ENCODE measurements around the gene OR2L2.

The OR2L2 gene

GRCh38 chr1:248029770-248030169 is at the start of gene OR2L2:
Gene OR2L2, plus strand, starts transcription at chr1:248030070. Its CDS starts 8,198 bp downstream, at chr1:248038268.
- TF ChIP-seq CTCF (IDR thresholded peaks at IDR 0.05; ENCODE audit: low read depth, low read length, missing control alignments): no peak
- H3K4me3 ChIP-seq (ENCODE audit: low read depth, low read length): no peak within 1 kb of the TSS
- DNase-seq (ENCODE audit: low read depth): no peak

- DNase-seq (ENCODE audit: low read depth): no peak
- TF ChIP-seq CTCF (IDR thresholded peaks at IDR 0.05; ENCODE audit: low read depth, low read length, missing control alignments): no peak
- no peak overlapping the region for H3K4me3 ChIP-seq (ENCODE audit: low read depth, low read length)
These were observed 36.9 kb upstream of the OR2L2 start for GRCh38 chr1:247992986-247993385.

GRCh38 chr1:247998811-247999210 is 31.1 kb upstream of the OR2L2 start:
- no peak for DNase-seq (ENCODE audit: low read depth)
- TF ChIP-seq CTCF (IDR thresholded peaks at IDR 0.05; ENCODE audit: low read depth, low read length, missing control alignments): no peak
- no peak overlapping the region for H3K4me3 ChIP-seq (ENCODE audit: low read depth, low read length)

- TF ChIP-seq CTCF (IDR thresholded peaks at IDR 0.05; ENCODE audit: low read depth, low read length, missing control alignments): no peak
These were observed 29.7 kb upstream of the OR2L2 start for GRCh38 chr1:248000169-248000568.

GRCh38 chr1:248007778-248008177 is 22.1 kb upstream of the OR2L2 start:
- no peak for DNase-seq (ENCODE audit: low read depth)
- TF ChIP-seq CTCF (IDR thresholded peaks at IDR 0.05; ENCODE audit: low read depth, low read length, missing control alignments): no peak
- no peak overlapping the region for H3K4me3 ChIP-seq (ENCODE audit: low read depth, low read length)

More at GRCh38 chr1:248000169-248000568, 29.7 kb upstream of the OR2L2 start:
- DNase-seq (ENCODE audit: low read depth): no peak
- no peak overlapping the region for H3K4me3 ChIP-seq (ENCODE audit: low read depth, low read length)

GRCh38 chr1:248009681-248010080 is 20.2 kb upstream of the OR2L2 start:
- H3K4me3 ChIP-seq (ENCODE audit: low read depth, low read length): no peak overlapping the region
- no peak for TF ChIP-seq CTCF (IDR thresholded peaks at IDR 0.05; ENCODE audit: low read depth, low read length, missing control alignments)
- DNase-seq (ENCODE audit: low read depth): no peak

- no peak for DNase-seq (ENCODE audit: low read depth)
- no peak for TF ChIP-seq CTCF (IDR thresholded peaks at IDR 0.05; ENCODE audit: low read depth, low read length, missing control alignments)
- no peak within 1 kb of the TSS for H3K4me3 ChIP-seq (ENCODE audit: low read depth, low read length)
These were observed 16.6 kb upstream of the OR2L2 start, which contains the start of gene OR2L5 for GRCh38 chr1:248013229-248013710. Gene OR2L5, plus strand, starts transcription at chr1:248013660. Its CDS starts 8,288 bp downstream, at chr1:248021948.
